Measurements from ENCODE around the gene NELL1. TPM values are rescaled to one million over a fixed set of nuclear protein-coding genes. Genes with fewer than 3 reads are reported as not detected.

NELL1 gene
- total RNA-seq, 1 donor from 2014 or later: 0.45 TPM

GRCh38 chr11:20688761-20689160, 19.4 kb downstream of the NELL1 start:
- Histone ChIP-seq H3K4me2 (ENCODE audit: low read length) (no peak overlapping the region), H3K36me3 (ENCODE audit: insufficient read depth, low read length) (no peaks in the 10 kb centered on the region), H2AFZ (ENCODE audit: low read depth, low read length) (no peak overlapping the region), H3K27ac (ENCODE audit: low read depth, low read length) (no peak overlapping the region), H4K20me1 (ENCODE audit: insufficient read depth, low read length) (no peaks in the 10 kb centered on the region), H3K4me3 (ENCODE audit: insufficient read depth, low read depth, low read length) (no peak overlapping the region), H3K79me2 (ENCODE audit: insufficient read depth, low read length) (no peaks in the 10 kb centered on the region), H3K27me3 (ENCODE audit: insufficient read depth, low read length) (no peaks in the 10 kb centered on the region), H3K9me3 (ENCODE audit: insufficient read depth, low read depth, low read length) (no peaks in the 10 kb centered on the region), H3K4me1 (ENCODE audit: insufficient read depth, low read length) (no peaks in the 10 kb centered on the region), H3K9ac (ENCODE audit: low read length) (no peak overlapping the region)
- no peak for DNase-seq (ENCODE audit: low read depth)
- no peak for FAIRE-seq
- H3K9me3 Mint-ChIP-seq (ENCODE audit: unreplicated experiment): peaks cover 5% of the 10 kb centered on the region
- no peak for TF ChIP-seq CTCF (IDR thresholded peaks at IDR 0.05; ENCODE audit: insufficient read depth, low read depth, low read length)
- TF ChIP-seq EZH2 (IDR thresholded peaks at IDR 0.05; ENCODE audit: insufficient read depth, low read length): no peak
- H3K36me3 Mint-ChIP-seq (ENCODE audit: low read depth, unreplicated experiment): no peaks in the 10 kb centered on the region
- no peaks in the 10 kb centered on the region for H3K27me3 Mint-ChIP-seq (ENCODE audit: low read depth, unreplicated experiment)
- no peak overlapping the region for H3K4me3 Mint-ChIP-seq (ENCODE audit: unreplicated experiment)
- H3K27ac Mint-ChIP-seq (ENCODE audit: unreplicated experiment): no peak overlapping the region
- H3K4me1 Mint-ChIP-seq (ENCODE audit: low read depth, unreplicated experiment): no peaks in the 10 kb centered on the region

- Histone ChIP-seq H2AFZ (ENCODE audit: low read depth, low read length) (no peak overlapping the region), H3K27me3 (ENCODE audit: insufficient read depth, low read length) (no peaks in the 10 kb centered on the region), H3K9ac (ENCODE audit: low read length) (no peak overlapping the region), H3K79me2 (ENCODE audit: insufficient read depth, low read length) (no peaks in the 10 kb centered on the region), H3K4me1 (ENCODE audit: insufficient read depth, low read length) (no peaks in the 10 kb centered on the region), H3K4me3 (ENCODE audit: insufficient read depth, low read depth, low read length) (no peak overlapping the region), H3K36me3 (ENCODE audit: insufficient read depth, low read length) (no peaks in the 10 kb centered on the region), H3K27ac (ENCODE audit: low read depth, low read length) (no peak overlapping the region), H3K4me2 (ENCODE audit: low read length) (no peak overlapping the region), H4K20me1 (ENCODE audit: insufficient read depth, low read length) (no peaks in the 10 kb centered on the region), H3K9me3 (ENCODE audit: insufficient read depth, low read depth, low read length) (no peaks in the 10 kb centered on the region)
- no peak for FAIRE-seq
- Mint-ChIP-seq H3K4me3 (ENCODE audit: unreplicated experiment) (no peak overlapping the region), H3K27me3 (ENCODE audit: low read depth, unreplicated experiment) (peaks cover 8% of the 10 kb centered on the region), H3K36me3 (ENCODE audit: low read depth, unreplicated experiment) (peaks cover 2% of the 10 kb centered on the region), H3K4me1 (ENCODE audit: low read depth, unreplicated experiment) (no peaks in the 10 kb centered on the region), H3K27ac (ENCODE audit: unreplicated experiment) (no peak overlapping the region), H3K9me3 (ENCODE audit: unreplicated experiment) (peaks cover 3% of the 10 kb centered on the region)
- TF ChIP-seq EZH2 (IDR thresholded peaks at IDR 0.05; ENCODE audit: insufficient read depth, low read length) (no peak), CTCF (IDR thresholded peaks at IDR 0.05; ENCODE audit: insufficient read depth, low read depth, low read length) (no peak)
- no peak for DNase-seq (ENCODE audit: low read depth)
Measured at GRCh38 chr11:20707876-20708275, 38.5 kb downstream of the NELL1 start.

- Mint-ChIP-seq H3K27ac (ENCODE audit: unreplicated experiment) (no peak overlapping the region), H3K9me3 (ENCODE audit: unreplicated experiment) (peaks cover 3% of the 10 kb centered on the region), H3K36me3 (ENCODE audit: low read depth, unreplicated experiment) (peaks cover 2% of the 10 kb centered on the region), H3K27me3 (ENCODE audit: low read depth, unreplicated experiment) (peaks cover 5% of the 10 kb centered on the region), H3K4me1 (ENCODE audit: low read depth, unreplicated experiment) (no peaks in the 10 kb centered on the region), H3K4me3 (ENCODE audit: unreplicated experiment) (no peak overlapping the region)
- Histone ChIP-seq H3K79me2 (ENCODE audit: insufficient read depth, low read length) (no peaks in the 10 kb centered on the region), H3K27ac (ENCODE audit: low read depth, low read length) (no peak overlapping the region), H3K36me3 (ENCODE audit: insufficient read depth, low read length) (no peaks in the 10 kb centered on the region), H3K4me2 (ENCODE audit: low read length) (no peak overlapping the region), H2AFZ (ENCODE audit: low read depth, low read length) (no peak overlapping the region), H3K9me3 (ENCODE audit: insufficient read depth, low read depth, low read length) (peaks cover 3% of the 10 kb centered on the region), H3K4me1 (ENCODE audit: insufficient read depth, low read length) (no peaks in the 10 kb centered on the region), H3K27me3 (ENCODE audit: insufficient read depth, low read length) (no peaks in the 10 kb centered on the region), H3K4me3 (ENCODE audit: insufficient read depth, low read depth, low read length) (no peak overlapping the region), H3K9ac (ENCODE audit: low read length) (no peak overlapping the region), H4K20me1 (ENCODE audit: insufficient read depth, low read length) (no peaks in the 10 kb centered on the region)
- no peak for TF ChIP-seq CTCF (IDR thresholded peaks at IDR 0.05; ENCODE audit: insufficient read depth, low read depth, low read length)
- TF ChIP-seq EZH2 (IDR thresholded peaks at IDR 0.05; ENCODE audit: insufficient read depth, low read length): no peak
- FAIRE-seq (no peak), DNase-seq (ENCODE audit: low read depth) (no peak)
Measured at GRCh38 chr11:20712912-20713311, 43.5 kb downstream of the NELL1 start.

Data from astrocyte (in vitro differentiated cells and primary cell).